Astrocyte of the spinal cord (primary cell): ENCODE results near the gene MLN.
"Not testable (repeated sequence)": the region's sequence is repeated elsewhere in the genome, so short reads cannot be mapped to it uniquely, and the experiment has no call there.

Source experiments
- DNase-seq: peaks from one replicate; pipeline ENCODE4 v3.0.0; 2011; ENCODE audit warnings: low read depth, low spot score
- H3K4me3 ChIP-seq: 2 replicates; pipeline ENCODE4 v1.5.1; 2011; ENCODE audit warnings: low read depth, mild to moderate bottlenecking, low read length, moderate library complexity
- CTCF ChIP-seq: IDR thresholded peaks from 2 replicates; pipeline ENCODE4 v1.5.1; 2012; ENCODE audit warnings: low read depth, mild to moderate bottlenecking, low read length, inconsistent platforms
- in situ Hi-C: cut with HindIII; loops from 2 replicates; pipeline ENCODE4 v1.10.0; 2017; ENCODE audit warnings: low sequenced_read_pairs

The MLN gene

GRCh38 chr6:33836806-33837469 lies 33.1 kb upstream of the MLN start:
- H3K4me3 ChIP-seq = no peak overlapping the region
- in situ Hi-C loops = no loop called here
- TF ChIP-seq CTCF = no peak
- DNase-seq = no peak

- TF ChIP-seq CTCF = no peak
- DNase-seq = no peak
- in situ Hi-C loops = no loop called here
- no peak overlapping the region for H3K4me3 ChIP-seq
These were observed 30.9 kb upstream of the MLN start for GRCh38 chr6:33834401-33835392.

GRCh38 chr6:33833599-33833998 lies 29.8 kb upstream of the MLN start:
- in situ Hi-C loops = no loop called here

GRCh38 chr6:33832831-33833230 lies 29.0 kb upstream of the MLN start:
- in situ Hi-C loops, H3K4me3 ChIP-seq, DNase-seq: not testable (repeated sequence)

More at GRCh38 chr6:33833599-33833998, 29.8 kb upstream of the MLN start:
- no peak overlapping the region for H3K4me3 ChIP-seq
- DNase-seq = no peak
- TF ChIP-seq CTCF = no peak

- DNase-seq, H3K4me3 ChIP-seq, in situ Hi-C loops: not testable (repeated sequence)
These were observed 27.9 kb upstream of the MLN start for GRCh38 chr6:33831725-33832124.

- DNase-seq = no peak
- no peak for TF ChIP-seq CTCF
- H3K4me3 ChIP-seq = no peak overlapping the region
- in situ Hi-C loops = no loop called here
These were observed 26.9 kb upstream of the MLN start for GRCh38 chr6:33830635-33831240.

- H3K4me3 ChIP-seq = no peak overlapping the region
- no peak for DNase-seq
- in situ Hi-C loops = no loop called here
- no peak for TF ChIP-seq CTCF
These were observed 25.2 kb upstream of the MLN start for GRCh38 chr6:33828764-33829731.
